B cell (primary cell): Measurements from ENCODE around the gene LRRC74B. TPM values are rescaled to one million over a fixed set of nuclear protein-coding genes. Genes with fewer than 3 reads are reported as not detected.

Experiments used
- ATAC-seq: fragments of 200-7000 bp; cut with Tn5 transposase; one replicate; pipeline ENCODE4 v1.10.0; 2021; ENCODE audit warnings: low read depth, mild to moderate bottlenecking, moderate number of reproducible peaks, moderate library complexity
- CTCF ChIA-PET: fragments of 350-600 bp; sonication (Branson Sonifier 250); formaldehyde crosslinking; loops from one replicate; lab custom pipeline; 2021; ENCODE audit warnings: antibody characterized with exemption, inconsistent platforms; lab: Charles Lee
- POLR2A ChIA-PET: fragments of 350-600 bp; sonication (Branson Sonifier 250); formaldehyde crosslinking; loops from one replicate; lab custom pipeline; 2021; ENCODE audit warnings: antibody characterized with exemption; lab: Charles Lee
- DNase-seq: peaks from one replicate; pipeline ENCODE4 v3.0.0; 2013
- H2AFZ ChIP-seq: 2 replicates; pipeline ENCODE4 v1.6.1; 2012; ENCODE audit warnings: mild to moderate bottlenecking, low read depth, low read length; ENCODE audit not compliant: insufficient read depth, poor library complexity, severe bottlenecking
- H3K27ac ChIP-seq, 2 donors: 1 replicate in 1 of 2; 2 replicates in 1 of 2; pipeline ENCODE4 v1.5.1; 2012 to 2013; ENCODE audit warnings: low read length in 2 of 2, mild to moderate bottlenecking in 2 of 2, moderate library complexity in 1 of 2
- H3K27me3 ChIP-seq, 4 experiments: fragments of 200-600 bp in 1 of 4; sonication (generic) in 1 of 4; replicated peaks in 1 of 4; 1 replicate in 2 of 4; 2 replicates in 2 of 4; pipeline versions ENCODE4 v1.6.1 to v1.7.0; 2013 to 2016; ENCODE audit warnings: low read length in 3 of 4, mild to moderate bottlenecking in 2 of 4, mixed read lengths in 1 of 4, moderate library complexity in 1 of 4; ENCODE audit not compliant: insufficient read depth in 4 of 4, control insufficient read depth in 3 of 4; ENCODE audit errors: control extremely low read depth in 1 of 4
- H3K36me3 ChIP-seq, 2 experiments: replicated peaks in 1 of 2; 1 replicate in 1 of 2; 2 replicates in 1 of 2; pipeline versions ENCODE4 v1.6.1 to v1.7.1; 2013; ENCODE audit warnings: low read length in 1 of 2; ENCODE audit not compliant: insufficient read depth in 2 of 2, control insufficient read depth in 1 of 2; ENCODE audit errors: control extremely low read depth in 1 of 2, extremely low read depth in 1 of 2
- H3K4me1 ChIP-seq, 2 donors: fragments of 200-600 bp in 1 of 2; sonication (generic) in 1 of 2; 1 replicate in 1 of 2; 2 replicates in 1 of 2; pipeline versions ENCODE4 v1.5.1 to v1.6.1; 2013 to 2017; ENCODE audit warnings: low read length in 2 of 2; ENCODE audit not compliant: control insufficient read depth in 2 of 2, insufficient read depth in 2 of 2
- H3K4me2 ChIP-seq: replicated peaks from 2 replicates; pipeline ENCODE3; 2012; ENCODE audit warnings: mild to moderate bottlenecking, low read depth, low read length; ENCODE audit not compliant: poor library complexity, severe bottlenecking
- H3K4me3 ChIP-seq, 5 experiments: fragments of 200-600 bp in 1 of 5; sonication (generic) in 1 of 5; 1 replicate in 3 of 5; 2 replicates in 2 of 5; pipeline versions ENCODE4 v1.5.1 to v1.7.0; 2011 to 2016; ENCODE audit warnings: low read length in 4 of 5, mild to moderate bottlenecking in 4 of 5, low read depth in 2 of 5, control low read depth in 1 of 5, moderate library complexity in 1 of 5; ENCODE audit not compliant: insufficient read depth in 1 of 5; ENCODE audit errors: control extremely low read depth in 1 of 5, extremely low read depth in 1 of 5
- H3K79me2 ChIP-seq: fragments of 200-600 bp; sonication (generic); one replicate; pipeline ENCODE4 v1.6.0; 2016; ENCODE audit warnings: low read length; ENCODE audit not compliant: control insufficient read depth, insufficient read depth
- H3K9ac ChIP-seq: fragments of 200-600 bp; sonication (generic); 2 replicates; pipeline ENCODE4 v1.6.1; 2017; ENCODE audit warnings: mild to moderate bottlenecking, low read length, moderate library complexity
- H3K9me3 ChIP-seq, 3 donors: one replicate each; pipeline versions ENCODE4 v1.6.1 to v1.7.1; 2013; ENCODE audit warnings: low read length in 2 of 3; ENCODE audit not compliant: control insufficient read depth in 2 of 3, insufficient read depth in 1 of 3; ENCODE audit errors: control extremely low read depth in 1 of 3
- H4K20me1 ChIP-seq: 2 replicates; pipeline ENCODE4 v1.6.0; 2012; ENCODE audit warnings: mild to moderate bottlenecking, low read length; ENCODE audit not compliant: insufficient read depth, control insufficient read depth, poor library complexity, severe bottlenecking
- H3K27ac Mint-ChIP-seq: one replicate; pipeline ENCODE4 v1.8.0; 2021; ENCODE audit warnings: mixed read lengths
- H3K27me3 Mint-ChIP-seq: one replicate; pipeline ENCODE4 v1.8.0; 2021; ENCODE audit warnings: mixed read lengths
- H3K4me1 Mint-ChIP-seq: one replicate; pipeline ENCODE4 v1.8.0; 2021; ENCODE audit warnings: mixed read lengths
- H3K4me3 Mint-ChIP-seq: one replicate; pipeline ENCODE4 v1.8.0; 2021; ENCODE audit warnings: mixed read lengths
- H3K9me3 Mint-ChIP-seq: one replicate; pipeline ENCODE4 v1.8.0; 2022; ENCODE audit warnings: mixed read lengths; ENCODE audit not compliant: insufficient read depth
- CTCF ChIP-seq: fragments of 200-600 bp; IDR thresholded peaks from one replicate; pipeline ENCODE4 v1.8.0; 2022; ENCODE audit warnings: antibody characterized with exemption, mild to moderate bottlenecking
- EZH2 ChIP-seq: IDR thresholded peaks from 2 replicates; pipeline ENCODE4 v1.6.1; 2012; ENCODE audit warnings: borderline replicate concordance, low read depth, mild to moderate bottlenecking, moderate library complexity, low read length; ENCODE audit not compliant: insufficient read depth, poor library complexity, severe bottlenecking
- WGBS: methylation state at CpG from one replicate; pipeline ENCODE4 v1.1.5; 2013; ENCODE audit warnings: missing lambda C conversion rate; ENCODE audit not compliant: insufficient coverage; 5-methylcytosine and 5-hydroxymethylcytosine counted together
- intact Hi-C: fragments of 100-400 bp; cut with micrococcal nuclease; formaldehyde crosslinking; loops from one replicate; pipeline ENCODE4 v1.10.0; 2022
- polyA plus RNA-seq: library from polyadenylated mRNA; depleted of rRNA; stranded (reverse); fragments of >200 nt; gene quantifications from 2 replicates; pipeline ENCODE4 v1.2.3, GENCODE V29; 2012
- total RNA-seq, 2 donors: library from RNA; stranded (reverse); fragments of 120-200 nt in 1 of 2; gene quantifications; 1 replicate in 1 of 2; 2 replicates in 1 of 2; pipeline versions ENCODE4 v1.2.3 to v1.2.4, GENCODE V29; 2013 to 2022

Gene LRRC74B
- total and polyA plus RNA-seq, 2 donors (not counting 1 experiment from before 2014, with no cell fraction given): 0.01 to 0.17 TPM

- intact Hi-C loops: no loop called here
- ChIA-PET POLR2A (no interaction called here), CTCF (no interaction called here)
- ATAC-seq (no peak), DNase-seq (no peak)
- H3K79me2 ChIP-seq: no peaks in the 10 kb centered on the region
- no peak overlapping the region for H3K9ac ChIP-seq
- no peak overlapping the region for H2AFZ ChIP-seq
- H3K9me3 ChIP-seq: peaks cover 0 to 4% (median 0%) of the 10 kb centered on the region in 3 donors
- Mint-ChIP-seq H3K4me3 (no peak overlapping the region), H3K4me1 (no peaks in the 10 kb centered on the region), H3K27ac (no peak overlapping the region), H3K27me3 (peaks cover 4% of the 10 kb centered on the region), H3K9me3 (no peaks in the 10 kb centered on the region)
- no peaks in the 10 kb centered on the region for H4K20me1 ChIP-seq
- no peaks in the 10 kb centered on the region for H3K4me1 ChIP-seq
- TF ChIP-seq EZH2: no peak
- H3K27me3 ChIP-seq: peaks cover 0 to 5% (median 0%) of the 10 kb centered on the region in 4 experiments
- H3K27ac ChIP-seq: no peak overlapping the region
- no peak overlapping the region for H3K4me3 ChIP-seq
- H3K36me3 ChIP-seq: no peaks in the 10 kb centered on the region
- no peak overlapping the region for H3K4me2 ChIP-seq
- WGBS: 77% methylated on average over 6 of the region's 7 CpGs
Measured at GRCh38 chr22:21074102-21074715, 28.5 kb downstream of the LRRC74B start.

GRCh38 chr22:21075516-21076138, 29.9 kb downstream of the LRRC74B start:
- no peaks in the 10 kb centered on the region for H3K4me1 ChIP-seq
- no peaks in the 10 kb centered on the region for H3K79me2 ChIP-seq
- Mint-ChIP-seq H3K27me3 (peaks cover 4% of the 10 kb centered on the region), H3K27ac (no peak overlapping the region), H3K4me1 (no peaks in the 10 kb centered on the region), H3K9me3 (no peaks in the 10 kb centered on the region), H3K4me3 (no peak overlapping the region)
- DNase-seq (no peak), ATAC-seq (no peak)
- H3K27ac ChIP-seq: no peak overlapping the region
- H3K27me3 ChIP-seq: no peaks in the 10 kb centered on the region
- H3K36me3 ChIP-seq: no peaks in the 10 kb centered on the region
- no peak for TF ChIP-seq CTCF
- TF ChIP-seq EZH2: no peak
- intact Hi-C loops: no loop called here
- 84% methylated on average over 10 of the region's 14 CpGs for WGBS
- H3K4me2 ChIP-seq: no peak overlapping the region
- ChIA-PET POLR2A (no interaction called here), CTCF (interaction anchor here (0.9 kb wide), 1 partner anchor 28 kb away, joined by 3 read pairs; no protein-coding TSS in a partner anchor)
- H3K9ac ChIP-seq: no peak overlapping the region
- no peak overlapping the region for H2AFZ ChIP-seq
- H4K20me1 ChIP-seq: no peaks in the 10 kb centered on the region
- H3K9me3 ChIP-seq: peaks cover 0 to 4% (median 0%) of the 10 kb centered on the region in 3 donors
- no peak overlapping the region for H3K4me3 ChIP-seq
